AG10803 (cell line): Measurements from ENCODE around the gene CHD1.

ENCODE experiments used
- DNase-seq: peaks from one replicate; pipeline ENCODE4 v3.0.0; 2010; ENCODE audit warnings: low read depth
- H3K4me3 ChIP-seq: 2 replicates; pipeline ENCODE4 v1.5.1; 2011; ENCODE audit warnings: mild to moderate bottlenecking, low read length, control low read depth
- CTCF ChIP-seq: conservative IDR thresholded peaks from 2 replicates; pipeline ENCODE4 v1.5.1; 2011; ENCODE audit warnings: mild to moderate bottlenecking, low read length, control low read depth, inconsistent platforms

The CHD1 gene

GRCh38 chr5:98927242-98927988 lies 1.4 kb downstream of the CHD1 start:
- peak; percentile 56 for DNase-seq
- TF ChIP-seq CTCF: no peak
- H3K4me3 ChIP-seq: peak overlapping the region; percentile 68

GRCh38 chr5:98923966-98924365 lies 4.8 kb downstream of the CHD1 start:
- no peak overlapping the region for H3K4me3 ChIP-seq
- no peak for DNase-seq

GRCh38 chr5:98921947-98922505 lies 6.8 kb downstream of the CHD1 start:
- no peak for DNase-seq
- no peak overlapping the region for H3K4me3 ChIP-seq
- TF ChIP-seq CTCF: no peak

More at GRCh38 chr5:98923966-98924365, 4.8 kb downstream of the CHD1 start:
- TF ChIP-seq CTCF: no peak

- H3K4me3 ChIP-seq: no peak overlapping the region
- no peak for TF ChIP-seq CTCF
- DNase-seq: no peak
These were observed 11.4 kb downstream of the CHD1 start for GRCh38 chr5:98917433-98917832.

GRCh38 chr5:98916540-98916939 lies 12.3 kb downstream of the CHD1 start:
- DNase-seq: no peak
- no peak for TF ChIP-seq CTCF

GRCh38 chr5:98913911-98914310 lies 14.9 kb downstream of the CHD1 start:
- H3K4me3 ChIP-seq: no peak overlapping the region
- DNase-seq: no peak
- TF ChIP-seq CTCF: no peak

More at GRCh38 chr5:98916540-98916939, 12.3 kb downstream of the CHD1 start:
- H3K4me3 ChIP-seq: no peak overlapping the region
